Naive B cell (primary cell): Measurements from ENCODE around the gene IFT88. TPM values are rescaled to one million over a fixed set of nuclear protein-coding genes. Genes with fewer than 3 reads are reported as not detected.
A peak's percentile ranks its signal among the peaks of the same experiment; 100 is the strongest.

Experiments used
- ATAC-seq, 2 donors: fragments of 150-1000 bp; cut with Tn5 transposase; 2 replicates each; pipeline ENCODE4 v1.10.0; 2021; ENCODE audit warnings: low read depth in 2 of 2, mild to moderate bottlenecking in 2 of 2, moderate library complexity in 2 of 2
- DNase-seq: peaks from one replicate; pipeline ENCODE4 v3.0.0; 2022
- H3K27ac Mint-ChIP-seq, 6 donors: one replicate each; pipeline ENCODE4 v1.8.0; 2020 to 2022; ENCODE audit warnings: mild to moderate bottlenecking in 6 of 6, mixed read lengths in 6 of 6, moderate library complexity in 5 of 6, inconsistent platforms in 2 of 6
- H3K27me3 Mint-ChIP-seq, 3 donors: one replicate each; pipeline ENCODE4 v1.8.0; 2021 to 2022; ENCODE audit warnings: mixed read lengths in 3 of 3, mild to moderate bottlenecking in 1 of 3
- H3K36me3 Mint-ChIP-seq, 2 donors: one replicate each; pipeline ENCODE4 v1.8.0; 2020 to 2022; ENCODE audit warnings: mixed read lengths in 2 of 2, inconsistent platforms in 1 of 2, mild to moderate bottlenecking in 1 of 2
- H3K4me1 Mint-ChIP-seq, 3 donors: one replicate each; pipeline ENCODE4 v1.8.0; 2020 to 2022; ENCODE audit warnings: mixed read lengths in 3 of 3, inconsistent platforms in 1 of 3, mild to moderate bottlenecking in 1 of 3, moderate library complexity in 1 of 3
- H3K4me3 Mint-ChIP-seq, 8 donors: one replicate each; pipeline ENCODE4 v1.8.0; 2020 to 2022; ENCODE audit warnings: mild to moderate bottlenecking in 8 of 8, mixed read lengths in 8 of 8, moderate library complexity in 8 of 8, inconsistent platforms in 2 of 8
- H3K9me3 Mint-ChIP-seq, 7 donors: one replicate each; pipeline ENCODE4 v1.8.0; 2020 to 2022; ENCODE audit warnings: mixed read lengths in 7 of 7, mild to moderate bottlenecking in 5 of 7, inconsistent platforms in 2 of 7, moderate library complexity in 1 of 7
- polyA plus RNA-seq, 6 donors: library from polyadenylated mRNA; unstranded; fragments of 300-500 nt; fragmentation: Illumina TruSeq; gene quantifications; one replicate each; pipeline ENCODE4 v1.2.3, GENCODE V29; 2021; ENCODE audit warnings: low read depth in 6 of 6

IFT88 gene
- polyA plus RNA-seq, 6 donors from 2014 or later: 4.6 to 13.6 (median 10.0) TPM

GRCh38 chr13:20719783-20720182, 152.8 kb downstream of the IFT88 start:
- DNase-seq: no peak
- Mint-ChIP-seq H3K9me3 (no peaks in the 10 kb centered on the region), H3K36me3 (no peaks in the 10 kb centered on the region), H3K27ac (no peak overlapping the region), H3K4me1 (peaks cover 0 to 11% (median 8%) of the 10 kb centered on the region in 3 donors), H3K4me3 (no peak overlapping the region), H3K27me3 (peaks cover 0 to 12% (median 6%) of the 10 kb centered on the region in 3 donors)
- no peak for ATAC-seq

- H3K27me3 Mint-ChIP-seq: peaks cover 0 to 10% (median 6%) of the 10 kb centered on the region in 3 donors
- DNase-seq (no peak), ATAC-seq (no peak)
- H3K4me3 Mint-ChIP-seq: no peak overlapping the region
- H3K36me3 Mint-ChIP-seq: no peaks in the 10 kb centered on the region
- H3K9me3 Mint-ChIP-seq: no peaks in the 10 kb centered on the region
- peaks cover 0 to 11% (median 8%) of the 10 kb centered on the region in 3 donors for H3K4me1 Mint-ChIP-seq
- no peak overlapping the region for H3K27ac Mint-ChIP-seq
Observed at GRCh38 chr13:20720499-20720898, 153.5 kb downstream of the IFT88 start.

- Mint-ChIP-seq H3K27ac (no peak overlapping the region), H3K4me1 (peaks cover 0 to 11% (median 8%) of the 10 kb centered on the region in 3 donors), H3K27me3 (peaks cover 0 to 10% (median 6%) of the 10 kb centered on the region in 3 donors), H3K36me3 (no peaks in the 10 kb centered on the region), H3K4me3 (peak overlapping the region in 3 of 8 donors; percentile 39 to 59 (median 47)), H3K9me3 (no peaks in the 10 kb centered on the region)
- DNase-seq (no peak), ATAC-seq (no peak)
Observed at GRCh38 chr13:20721058-20721453, 154.1 kb downstream of the IFT88 start.

GRCh38 chr13:20721454-20722357, 154.7 kb downstream of the IFT88 start:
- Mint-ChIP-seq H3K4me3 (peak overlapping the region in 6 of 8 donors; percentile 10 to 82 (median 52)), H3K4me1 (peaks cover 0 to 11% (median 8%) of the 10 kb centered on the region in 3 donors), H3K27ac (peak overlapping the region in 1 of 6 donors; percentile 53), H3K27me3 (peaks cover 0 to 10% (median 6%) of the 10 kb centered on the region in 3 donors), H3K9me3 (no peaks in the 10 kb centered on the region), H3K36me3 (no peaks in the 10 kb centered on the region)
- ATAC-seq (peak; percentile 63 to 65), DNase-seq (peak; percentile 21)

GRCh38 chr13:20727856-20728255, 160.9 kb downstream of the IFT88 start:
- peaks cover 0 to 3% (median under 1%) of the 10 kb centered on the region in 3 donors for H3K27me3 Mint-ChIP-seq
- peak overlapping the region in 2 of 6 donors; percentile 43 to 76 for H3K27ac Mint-ChIP-seq
- H3K9me3 Mint-ChIP-seq: peaks cover 0 to 5% (median 0%) of the 10 kb centered on the region in 7 donors
- H3K4me1 Mint-ChIP-seq: no peaks in the 10 kb centered on the region
- ATAC-seq (no peak), DNase-seq (no peak)
- H3K36me3 Mint-ChIP-seq: peaks cover 7 to 13% of the 10 kb centered on the region in 2 donors
- H3K4me3 Mint-ChIP-seq: peak overlapping the region in 1 of 8 donors; percentile 21

GRCh38 chr13:20728579-20729311, 161.8 kb downstream of the IFT88 start:
- Mint-ChIP-seq H3K36me3 (peaks cover 7 to 13% of the 10 kb centered on the region in 2 donors), H3K27me3 (no peaks in the 10 kb centered on the region), H3K4me3 (no peak overlapping the region), H3K27ac (no peak overlapping the region), H3K4me1 (no peaks in the 10 kb centered on the region), H3K9me3 (peaks cover 0 to 5% (median 0%) of the 10 kb centered on the region in 7 donors)
- DNase-seq: no peak
- no peak for ATAC-seq

GRCh38 chr13:20729633-20730585, 163.0 kb downstream of the IFT88 start:
- Mint-ChIP-seq H3K27me3 (no peaks in the 10 kb centered on the region), H3K27ac (no peak overlapping the region), H3K4me3 (no peak overlapping the region), H3K4me1 (no peaks in the 10 kb centered on the region), H3K36me3 (peaks cover 7 to 13% of the 10 kb centered on the region in 2 donors), H3K9me3 (peaks cover 0 to 5% (median 0%) of the 10 kb centered on the region in 7 donors)
- ATAC-seq (no peak), DNase-seq (no peak)

GRCh38 chr13:20738616-20739015, 171.7 kb downstream of the IFT88 start:
- no peak overlapping the region for H3K27ac Mint-ChIP-seq
- H3K27me3 Mint-ChIP-seq: no peaks in the 10 kb centered on the region
- DNase-seq (no peak), ATAC-seq (no peak)
- no peaks in the 10 kb centered on the region for H3K4me1 Mint-ChIP-seq
- H3K9me3 Mint-ChIP-seq: peaks cover 0 to 14% (median 2%) of the 10 kb centered on the region in 7 donors
- H3K36me3 Mint-ChIP-seq: peaks cover 0 to 7% of the 10 kb centered on the region in 2 donors
- no peak overlapping the region for H3K4me3 Mint-ChIP-seq

GRCh38 chr13:20740021-20740420, 173.1 kb downstream of the IFT88 start:
- no peak overlapping the region for H3K27ac Mint-ChIP-seq
- ATAC-seq: no peak
- no peak for DNase-seq

More at GRCh38 chr13:20740021-20740420, 173.1 kb downstream of the IFT88 start:
- H3K9me3 Mint-ChIP-seq: peaks cover 0 to 25% (median 10%) of the 10 kb centered on the region in 7 donors
- H3K27me3 Mint-ChIP-seq: no peaks in the 10 kb centered on the region
- H3K4me3 Mint-ChIP-seq: no peak overlapping the region
- H3K4me1 Mint-ChIP-seq: no peaks in the 10 kb centered on the region
- peaks cover 0 to 7% of the 10 kb centered on the region in 2 donors for H3K36me3 Mint-ChIP-seq

Other genes with a start within 250 kb of the IFT88 start
- 10 to 100 TPM; 18.4 to 35.4 (median 25.8) TPM for gene CRYL1, start 41.3 kb upstream of the IFT88 start, polyA plus RNA-seq
- under 1 TPM in 2 of 6 donors, not detected in 4; 0.22 to 0.35 TPM for gene IL17D, start 136.5 kb downstream of the IFT88 start, polyA plus RNA-seq
- 10 to 100 TPM in 5 of 6 donors, 1 to 10 TPM in 1; 5.5 to 14.8 (median 12.2) TPM for gene EEF1AKMT1, start 206.8 kb downstream of the IFT88 start, polyA plus RNA-seq